ENCODE data around the gene MBD3. TPM values are rescaled to one million over a fixed set of nuclear protein-coding genes. Genes with fewer than 3 reads are reported as not detected.

MBD3 gene
- total and polyA plus RNA-seq, 3 donors from 2014 or later = 78.3 to 153 (median 146) TPM

DNA sequence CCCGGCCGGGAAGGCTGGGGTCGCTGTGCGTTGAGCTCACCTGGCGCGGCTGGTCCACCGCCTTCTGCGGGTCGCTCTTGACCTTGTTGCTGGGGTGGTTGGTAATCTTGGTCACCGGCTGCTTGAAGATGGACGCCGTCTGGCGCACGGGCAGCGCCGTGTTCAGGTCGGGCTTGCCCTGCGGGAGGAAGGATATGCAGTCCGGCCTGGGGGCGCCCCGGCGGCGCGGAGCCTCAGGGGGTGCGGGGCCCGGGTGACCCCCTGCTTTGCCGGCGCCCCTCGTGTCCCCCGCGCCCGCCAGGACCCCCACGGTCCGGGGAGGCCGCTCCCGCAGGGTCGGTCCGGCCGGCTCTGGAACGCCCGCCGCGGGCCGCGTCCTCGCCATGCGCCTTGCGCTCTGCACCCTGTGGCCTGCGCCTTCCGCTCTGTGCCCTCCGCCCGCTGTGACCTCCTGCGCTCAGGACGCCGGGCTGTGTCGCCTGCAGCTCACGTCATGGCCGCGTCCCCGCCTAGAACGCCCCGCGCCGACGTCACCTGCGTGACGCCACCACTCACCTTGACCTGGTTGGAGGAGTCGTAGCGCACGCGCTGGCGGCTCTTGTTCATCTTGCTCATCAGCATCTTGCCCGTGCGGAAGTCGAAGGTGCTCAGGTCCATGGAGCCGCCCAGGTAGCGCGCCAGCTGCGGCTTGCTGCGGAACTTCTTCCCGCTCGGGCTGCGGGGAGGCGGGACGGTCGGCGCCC lies 8.0 kb downstream of the MBD3 start:
- intact Hi-C loops (cut with DNase I; ENCODE audit: low total_unique reads) = no loop called here
- H3K27ac ChIP-seq = peak overlapping the region in 1 of 2 donors; percentile 25
- 50 to 79% methylated on average over 4 to 83 of the region's 87 CpGs for WGBS, 2 donors
- DNase-seq = peak; percentile 65
- TF ChIP-seq, protein P1, sequence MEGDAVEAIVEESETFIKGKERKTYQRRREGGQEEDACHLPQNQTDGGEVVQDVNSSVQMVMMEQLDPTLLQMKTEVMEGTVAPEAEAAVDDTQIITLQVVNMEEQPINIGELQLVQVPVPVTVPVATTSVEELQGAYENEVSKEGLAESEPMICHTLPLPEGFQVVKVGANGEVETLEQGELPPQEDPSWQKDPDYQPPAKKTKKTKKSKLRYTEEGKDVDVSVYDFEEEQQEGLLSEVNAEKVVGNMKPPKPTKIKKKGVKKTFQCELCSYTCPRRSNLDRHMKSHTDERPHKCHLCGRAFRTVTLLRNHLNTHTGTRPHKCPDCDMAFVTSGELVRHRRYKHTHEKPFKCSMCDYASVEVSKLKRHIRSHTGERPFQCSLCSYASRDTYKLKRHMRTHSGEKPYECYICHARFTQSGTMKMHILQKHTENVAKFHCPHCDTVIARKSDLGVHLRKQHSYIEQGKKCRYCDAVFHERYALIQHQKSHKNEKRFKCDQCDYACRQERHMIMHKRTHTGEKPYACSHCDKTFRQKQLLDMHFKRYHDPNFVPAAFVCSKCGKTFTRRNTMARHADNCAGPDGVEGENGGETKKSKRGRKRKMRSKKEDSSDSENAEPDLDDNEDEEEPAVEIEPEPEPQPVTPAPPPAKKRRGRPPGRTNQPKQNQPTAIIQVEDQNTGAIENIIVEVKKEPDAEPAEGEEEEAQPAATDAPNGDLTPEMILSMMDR (IDR thresholded peaks at IDR 0.05) = no peak
- TF ChIP-seq POLR2A (IDR thresholded peaks at IDR 0.05) = no peak
- no peaks in the 10 kb centered on the region for H3K36me3 ChIP-seq (ENCODE audit: low read depth, missing control alignments)
- H3K4me1 ChIP-seq = no peaks in the 10 kb centered on the region
- H3K4me3 ChIP-seq = peak overlapping the region; percentile 29 to 39
- no peaks in the 10 kb centered on the region for H3K9me3 ChIP-seq
- no peaks in the 10 kb centered on the region for H3K27me3 ChIP-seq

DNA sequence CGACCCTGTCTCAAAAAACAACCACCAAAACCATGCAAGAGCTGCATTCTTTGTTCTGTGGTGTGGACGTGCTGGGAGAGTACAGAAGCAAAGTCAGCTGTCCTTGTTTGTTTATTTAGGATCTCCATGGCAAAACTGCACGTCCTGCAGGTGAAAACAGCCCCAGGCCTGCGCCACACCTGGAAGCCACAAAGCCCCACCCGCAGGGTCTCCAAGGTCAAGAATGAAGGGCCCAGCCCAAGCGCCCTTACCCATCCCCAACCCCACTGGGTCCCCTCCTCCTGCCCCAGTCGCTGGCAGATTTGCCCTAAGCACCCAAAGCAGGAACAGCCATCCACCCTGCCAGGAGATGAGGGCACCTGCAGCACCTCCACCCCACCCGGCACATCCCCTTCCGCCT lies 10.5 kb downstream of the MBD3 start:
- H3K4me1 ChIP-seq = no peaks in the 10 kb centered on the region
- TF ChIP-seq POLR2A (IDR thresholded peaks at IDR 0.05) = no peak
- TF ChIP-seq, protein P1 (IDR thresholded peaks at IDR 0.05) = no peak
- no peaks in the 10 kb centered on the region for H3K27me3 ChIP-seq
- H3K27ac ChIP-seq = no peak overlapping the region
- no peak for DNase-seq
- WGBS, 2 donors = 85 to 92% methylated on average over 5 to 8 of the region's 9 CpGs
- H3K9me3 ChIP-seq = no peaks in the 10 kb centered on the region
- no peaks in the 10 kb centered on the region for H3K36me3 ChIP-seq (ENCODE audit: low read depth, missing control alignments)
- no peak overlapping the region for H3K4me3 ChIP-seq
- intact Hi-C loops (cut with DNase I; ENCODE audit: low total_unique reads) = no loop called here

DNA sequence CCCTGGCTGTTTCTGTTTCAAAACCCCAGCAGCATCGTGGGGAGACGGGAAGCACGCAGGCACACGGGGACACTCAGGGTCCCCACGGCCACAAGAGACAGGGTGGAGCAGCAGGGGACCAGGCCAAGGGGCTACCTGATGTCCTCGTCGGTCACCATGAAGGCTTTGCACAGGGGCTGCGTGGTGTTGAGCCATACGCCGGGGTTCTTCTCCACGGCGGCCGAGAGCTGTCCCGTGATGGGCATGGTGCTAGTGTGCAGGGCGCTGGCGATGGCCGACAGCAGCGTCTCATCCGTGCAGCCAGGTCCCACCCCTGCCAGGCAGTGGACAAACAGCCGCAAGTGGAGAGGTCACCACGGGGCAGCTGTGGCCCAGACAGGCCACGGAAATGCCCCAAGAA lies 11.7 kb downstream of the MBD3 start:
- 88 to 97% methylated on average over 15 to 21 of the region's 22 CpGs for WGBS, 2 donors
- Histone ChIP-seq H3K4me1 (no peaks in the 10 kb centered on the region), H3K36me3 (ENCODE audit: low read depth, missing control alignments) (no peaks in the 10 kb centered on the region), H3K27me3 (no peaks in the 10 kb centered on the region), H3K9me3 (no peaks in the 10 kb centered on the region), H3K4me3 (no peak overlapping the region), H3K27ac (no peak overlapping the region)
- TF ChIP-seq, protein P1 (IDR thresholded peaks at IDR 0.05) = no peak
- no peak for TF ChIP-seq POLR2A (IDR thresholded peaks at IDR 0.05)
- no peak for DNase-seq
- intact Hi-C loops (cut with DNase I; ENCODE audit: low total_unique reads) = no loop called here

DNA sequence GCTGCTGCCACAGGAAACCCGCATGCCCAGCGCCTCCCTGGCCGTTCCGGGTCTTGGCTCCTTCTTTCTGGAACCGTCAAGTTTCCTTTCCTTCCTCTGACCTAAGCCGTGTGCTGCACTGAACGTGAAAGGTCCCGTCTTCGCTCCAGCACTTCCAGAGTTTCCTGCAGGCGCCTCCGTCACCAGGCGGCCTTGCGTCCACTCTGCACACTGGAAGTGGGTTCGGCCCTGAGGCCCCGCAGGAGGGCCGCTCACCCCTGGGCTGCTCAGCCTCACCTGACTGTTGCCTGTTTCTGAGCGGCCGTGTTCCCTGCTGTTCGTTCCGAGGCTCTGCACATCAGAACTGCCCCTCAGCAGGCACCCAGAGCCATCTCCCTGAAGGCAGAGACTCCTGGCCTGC lies 12.3 kb downstream of the MBD3 start:
- no peaks in the 10 kb centered on the region for H3K27me3 ChIP-seq

More for the DNA sequence above, 12.3 kb downstream of the MBD3 start:
- Histone ChIP-seq H3K9me3 (no peaks in the 10 kb centered on the region), H3K36me3 (ENCODE audit: low read depth, missing control alignments) (no peaks in the 10 kb centered on the region), H3K4me3 (no peak overlapping the region), H3K27ac (no peak overlapping the region), H3K4me1 (no peaks in the 10 kb centered on the region)
- no peak for DNase-seq
- intact Hi-C loops (cut with DNase I; ENCODE audit: low total_unique reads) = no loop called here
- no peak for TF ChIP-seq POLR2A (IDR thresholded peaks at IDR 0.05)
- TF ChIP-seq, protein P1 (IDR thresholded peaks at IDR 0.05) = no peak
- 91 to 97% methylated on average over 5 to 20 of the region's 20 CpGs for WGBS, 2 donors
